Measurements from ENCODE around the gene SPATA20. TPM values are rescaled to one million over a fixed set of nuclear protein-coding genes. Genes with fewer than 3 reads are reported as not detected.

SPATA20 gene
- total and polyA plus RNA-seq, 2 of the 13 experiments (the other 11 are each of a cell fraction or from before 2014, with no cell fraction given), result 36.1 to 64.8 TPM

GRCh38 chr17:50550661-50551432, 3.9 kb downstream of the SPATA20 start (continued):
- no peak for TF ChIP-seq ZBTB44 (CRISPR knock-in tag; IDR thresholded peaks at IDR 0.05)
- no peak for TF ChIP-seq BRCA1 (CRISPR knock-in tag; IDR thresholded peaks at IDR 0.05)
- no peak; the same call in 1 of the 2 replicates for TF ChIP-seq ZNF766 (CRISPR knock-in tag; IDR thresholded peaks at IDR 0.05; ENCODE audit: borderline replicate concordance)
- no peak for TF ChIP-seq ZHX1 (CRISPR knock-in tag; IDR thresholded peaks at IDR 0.05; ENCODE audit: low read depth)
- no peak for TF ChIP-seq MAFG (CRISPR knock-in tag; IDR thresholded peaks at IDR 0.05)
- no peak for TF ChIP-seq ZNF260 (CRISPR knock-in tag; IDR thresholded peaks at IDR 0.05; ENCODE audit: borderline replicate concordance, low read depth)
- no peak for TF ChIP-seq TSC22D2 (CRISPR knock-in tag; IDR thresholded peaks at IDR 0.05; ENCODE audit: borderline replicate concordance)
- TF ChIP-seq ZSCAN30 (CRISPR knock-in tag; IDR thresholded peaks at IDR 0.05), result no peak
- TF ChIP-seq MTA3 (CRISPR knock-in tag; IDR thresholded peaks at IDR 0.05), result no peak
- TF ChIP-seq JUNB (CRISPR knock-in tag; IDR thresholded peaks at IDR 0.05; ENCODE audit: borderline replicate concordance), result no peak
- TF ChIP-seq ZNF337 (CRISPR knock-in tag; IDR thresholded peaks at IDR 0.05; ENCODE audit: borderline replicate concordance, low read depth), result no peak
- no peak for TF ChIP-seq TAF1 (CRISPR knock-in tag; IDR thresholded peaks at IDR 0.05)
- TF ChIP-seq BCL3 (CRISPR knock-in tag; IDR thresholded peaks at IDR 0.05), result 0 out of 2 replicates have a peak, but pooled peaks have one; percentile 63
- TF ChIP-seq NKX3-1 (CRISPR knock-in tag; IDR thresholded peaks at IDR 0.05), result no peak
- no peak for TF ChIP-seq ZNF44 (CRISPR knock-in tag; IDR thresholded peaks at IDR 0.05)
- TF ChIP-seq ZNF101 (CRISPR knock-in tag; IDR thresholded peaks at IDR 0.05; ENCODE audit: borderline replicate concordance, low read depth), result no peak
- TF ChIP-seq ATAD3A (CRISPR knock-in tag; IDR thresholded peaks at IDR 0.05), result no peak
- TF ChIP-seq ATF4 (CRISPR knock-in tag; IDR thresholded peaks at IDR 0.05), result no peak
- TF ChIP-seq ARID2 (CRISPR knock-in tag; IDR thresholded peaks at IDR 0.05; ENCODE audit: borderline replicate concordance), result no peak
- no peak for TF ChIP-seq NFATC3 (CRISPR knock-in tag; IDR thresholded peaks at IDR 0.05)
- TF ChIP-seq CAMTA2 (CRISPR knock-in tag; IDR thresholded peaks at IDR 0.05; ENCODE audit: borderline replicate concordance), result no peak
- no peak for TF ChIP-seq SOX6 (IDR thresholded peaks at IDR 0.05)
- peak; percentile 46; the same call in 1 of the 2 replicates for TF ChIP-seq SOX6 (CRISPR knock-in tag; IDR thresholded peaks at IDR 0.05)

All from HepG2 (cell line).